ENCODE results near the gene RFC2.
"Not testable (repeated sequence)": the region's sequence is repeated elsewhere in the genome, so short reads cannot be mapped to it uniquely, and the experiment has no call there.

GRCh38 chr7:74208241-74208640 is 46.0 kb downstream of the RFC2 start:
- not testable (repeated sequence) for TF ChIP-seq CTCF (IDR thresholded peaks at IDR 0.05); POLR2A (IDR thresholded peaks at IDR 0.05); POLR2AphosphoS5 (IDR thresholded peaks at IDR 0.05; ENCODE audit: insufficient read depth in 1 of 2, low read depth in 1 of 2)

Measured in vagina (tissue), 2 donors.